Tibial nerve (tissue), 4 donors: ENCODE measurements around the gene RIN1. TPM values are rescaled to one million over a fixed set of nuclear protein-coding genes. Genes with fewer than 3 reads are reported as not detected.

Source experiments
- DNase-seq, 2 donors: peaks; one replicate each; pipeline ENCODE4 v3.0.0-alpha.2; 2019; ENCODE audit warnings: low spot score in 2 of 2
- H3K27ac ChIP-seq, 4 donors: fragments of 200-600 bp; sonication (generic) in 3 of 4; one replicate each; pipeline ENCODE4 v1.5.1; 2017 to 2019; ENCODE audit warnings: mild to moderate bottlenecking in 1 of 4
- H3K27me3 ChIP-seq, 2 donors: fragments of 200-600 bp; sonication (generic) in 1 of 2; one replicate each; pipeline versions ENCODE4 v1.5.1 to v1.6.0; 2017 to 2019
- H3K36me3 ChIP-seq, 3 donors: fragments of 200-600 bp; sonication (generic); one replicate each; pipeline ENCODE4 v1.5.1; 2018 to 2019
- H3K4me1 ChIP-seq, 4 donors: fragments of 200-600 bp; sonication (generic) in 3 of 4; one replicate each; pipeline ENCODE4 v1.5.1; 2017 to 2019
- H3K4me3 ChIP-seq, 4 donors: fragments of 200-600 bp; sonication (generic) in 3 of 4; one replicate each; pipeline ENCODE4 v1.5.1; 2017 to 2019; ENCODE audit warnings: mild to moderate bottlenecking in 1 of 4, moderate library complexity in 1 of 4
- H3K9me3 ChIP-seq, 4 donors: fragments of 200-600 bp; sonication (generic) in 3 of 4; one replicate each; pipeline ENCODE4 v1.5.1; 2017 to 2019
- CTCF ChIP-seq, 5 experiments: fragments of 200-600 bp in 3 of 5; fragments of 450-650 bp in 2 of 5; sonication (generic) in 3 of 5; IDR thresholded peaks; one replicate each; pipeline ENCODE4 v1.5.1; 2016 to 2019; ENCODE audit warnings: antibody characterized with exemption in 5 of 5, mild to moderate bottlenecking in 3 of 5, moderate library complexity in 2 of 5
- EP300 ChIP-seq, 2 donors: sonication (generic); formaldehyde crosslinking; IDR thresholded peaks; one replicate each; pipeline ENCODE4 v1.6.1; 2017; ENCODE audit warnings: antibody characterized with exemption in 2 of 2, mild to moderate bottlenecking in 1 of 2
- POLR2A ChIP-seq, 2 donors: fragments of 450-650 bp; IDR thresholded peaks; one replicate each; pipeline ENCODE4 v1.6.1; 2017; ENCODE audit warnings: antibody characterized with exemption in 2 of 2, mild to moderate bottlenecking in 2 of 2, moderate library complexity in 2 of 2
- WGBS, 2 donors: methylation state at CpG; one replicate each; pipeline ENCODE4 v1.1.5; 2018; 5-methylcytosine and 5-hydroxymethylcytosine counted together
- total RNA-seq, 4 donors: library from RNA; depleted of rRNA; stranded (reverse); fragments of >200 nt; gene quantifications; one replicate each; pipeline ENCODE4 v1.1.0, GENCODE V29; 2016

Gene RIN1
- total RNA-seq, 4 donors from 2014 or later, result 2.4 to 14.1 (median 4.1) TPM

- Histone ChIP-seq H3K27me3 (no peaks in the 10 kb centered on the region), H3K4me1 (peaks cover 0 to 56% (median 33%) of the 10 kb centered on the region in 4 donors), H3K4me3 (no peak overlapping the region), H3K9me3 (no peaks in the 10 kb centered on the region), H3K27ac (peak overlapping the region in 2 of 4 donors; percentile 15), H3K36me3 (peaks cover 0 to 23% (median 0%) of the 10 kb centered on the region in 3 donors)
- peak; percentile 65 to 80 for DNase-seq
- WGBS, 2 donors, result 6 to 8% methylated on average over 19 of the region's 19 CpGs
- peak; percentile 91 to 99 (median 93) for TF ChIP-seq CTCF (IDR thresholded peaks at IDR 0.05)
- no peak for TF ChIP-seq POLR2A (IDR thresholded peaks at IDR 0.05)
- TF ChIP-seq EP300 (IDR thresholded peaks at IDR 0.05), result peak in 1 of 2 donors; percentile 54
Observed at GRCh38 chr11:66328302-66329144, 7.7 kb downstream of the RIN1 start.

GRCh38 chr11:66328031-66328301 lies 8.3 kb downstream of the RIN1 start:
- peaks cover 0 to 18% (median 0%) of the 10 kb centered on the region in 3 donors for H3K36me3 ChIP-seq
- 48 to 50% methylated on average over 3 of the region's 3 CpGs for WGBS, 2 donors
- H3K27me3 ChIP-seq, result no peaks in the 10 kb centered on the region
- H3K27ac ChIP-seq, result peak overlapping the region in 2 of 4 donors; percentile 15
- H3K9me3 ChIP-seq, result no peaks in the 10 kb centered on the region
- DNase-seq, result no peak
- H3K4me1 ChIP-seq, result peaks cover 0 to 61% (median 33%) of the 10 kb centered on the region in 4 donors
- no peak overlapping the region for H3K4me3 ChIP-seq
- TF ChIP-seq EP300 (IDR thresholded peaks at IDR 0.05) (no peak), POLR2A (IDR thresholded peaks at IDR 0.05) (no peak), CTCF (IDR thresholded peaks at IDR 0.05) (no peak)

GRCh38 chr11:66327171-66328030 lies 8.8 kb downstream of the RIN1 start:
- Histone ChIP-seq H3K36me3 (peaks cover 0 to 12% (median 0%) of the 10 kb centered on the region in 3 donors), H3K4me1 (peaks cover 0 to 67% (median 33%) of the 10 kb centered on the region in 4 donors), H3K9me3 (no peaks in the 10 kb centered on the region), H3K27ac (peak overlapping the region; percentile 56 to 80 (median 74)), H3K27me3 (no peaks in the 10 kb centered on the region), H3K4me3 (no peak overlapping the region)
- no peak for DNase-seq
- TF ChIP-seq POLR2A (IDR thresholded peaks at IDR 0.05), result no peak
- no peak for TF ChIP-seq CTCF (IDR thresholded peaks at IDR 0.05)
- TF ChIP-seq EP300 (IDR thresholded peaks at IDR 0.05), result no peak
- WGBS, 2 donors, result 63 to 64% methylated on average over 6 to 10 of the region's 10 CpGs

- no peak overlapping the region for H3K4me3 ChIP-seq
Observed at GRCh38 chr11:66326261-66327111, 9.7 kb downstream of the RIN1 start.

More at GRCh38 chr11:66326261-66327111, 9.7 kb downstream of the RIN1 start:
- Histone ChIP-seq H3K4me1 (peaks cover 0 to 76% (median 34%) of the 10 kb centered on the region in 4 donors), H3K36me3 (peaks cover 0 to 3% (median 0%) of the 10 kb centered on the region in 3 donors), H3K27ac (peak overlapping the region; percentile 56 to 80 (median 74)), H3K27me3 (no peaks in the 10 kb centered on the region), H3K9me3 (no peaks in the 10 kb centered on the region)
- DNase-seq, result peak in 1 of 2 donors; percentile 31
- TF ChIP-seq EP300 (IDR thresholded peaks at IDR 0.05), result no peak
- no peak for TF ChIP-seq POLR2A (IDR thresholded peaks at IDR 0.05)
- no peak for TF ChIP-seq CTCF (IDR thresholded peaks at IDR 0.05)
- 14 to 18% methylated on average over 15 to 21 of the region's 21 CpGs for WGBS, 2 donors
